Sigmoid colon (tissue), 4 donors: ENCODE results near the gene NFIB.

Experiments
- EP300 ChIP-seq, 4 donors: sonication (generic); formaldehyde crosslinking; IDR thresholded peaks; one replicate each; pipeline ENCODE4 v1.6.1; 2017; ENCODE audit warnings: antibody characterized with exemption in 4 of 4
- POLR2A ChIP-seq, 2 donors: fragments of 450-650 bp; IDR thresholded peaks; one replicate each; pipeline ENCODE4 v1.6.1; 2016; ENCODE audit warnings: antibody characterized with exemption in 2 of 2, mild to moderate bottlenecking in 2 of 2, moderate library complexity in 2 of 2
- POLR2AphosphoS5 ChIP-seq, 4 donors: sonication (generic); formaldehyde crosslinking; IDR thresholded peaks; one replicate each; pipeline ENCODE4 v1.6.1; 2017; ENCODE audit warnings: antibody characterized with exemption in 4 of 4
- TF ChIP-seq, protein P1 (sequence below), 4 experiments: fragments of 450-650 bp in 3 of 4; fragments of 200-600 bp in 1 of 4; IDR thresholded peaks; one replicate each; pipeline ENCODE4 v1.5.1; 2016 to 2019; ENCODE audit warnings: antibody characterized with exemption in 4 of 4, mild to moderate bottlenecking in 3 of 4, moderate library complexity in 2 of 4

GRCh38 chr9:14216612-14217194 is 97.2 kb downstream of the NFIB start:
- TF ChIP-seq, protein P1, sequence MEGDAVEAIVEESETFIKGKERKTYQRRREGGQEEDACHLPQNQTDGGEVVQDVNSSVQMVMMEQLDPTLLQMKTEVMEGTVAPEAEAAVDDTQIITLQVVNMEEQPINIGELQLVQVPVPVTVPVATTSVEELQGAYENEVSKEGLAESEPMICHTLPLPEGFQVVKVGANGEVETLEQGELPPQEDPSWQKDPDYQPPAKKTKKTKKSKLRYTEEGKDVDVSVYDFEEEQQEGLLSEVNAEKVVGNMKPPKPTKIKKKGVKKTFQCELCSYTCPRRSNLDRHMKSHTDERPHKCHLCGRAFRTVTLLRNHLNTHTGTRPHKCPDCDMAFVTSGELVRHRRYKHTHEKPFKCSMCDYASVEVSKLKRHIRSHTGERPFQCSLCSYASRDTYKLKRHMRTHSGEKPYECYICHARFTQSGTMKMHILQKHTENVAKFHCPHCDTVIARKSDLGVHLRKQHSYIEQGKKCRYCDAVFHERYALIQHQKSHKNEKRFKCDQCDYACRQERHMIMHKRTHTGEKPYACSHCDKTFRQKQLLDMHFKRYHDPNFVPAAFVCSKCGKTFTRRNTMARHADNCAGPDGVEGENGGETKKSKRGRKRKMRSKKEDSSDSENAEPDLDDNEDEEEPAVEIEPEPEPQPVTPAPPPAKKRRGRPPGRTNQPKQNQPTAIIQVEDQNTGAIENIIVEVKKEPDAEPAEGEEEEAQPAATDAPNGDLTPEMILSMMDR (IDR thresholded peaks at IDR 0.05), result no peak
- TF ChIP-seq POLR2A (IDR thresholded peaks at IDR 0.05) (no peak), EP300 (IDR thresholded peaks at IDR 0.05) (no peak), POLR2AphosphoS5 (IDR thresholded peaks at IDR 0.05) (no peak)
